ENCODE data around the gene MPPED1.

Gene MPPED1

GRCh38 chr22:43500792-43501785 is 89.3 kb downstream of the MPPED1 start:
- no peak for DNase-seq (ENCODE audit: insufficient read length, low spot score)
- FAIRE-seq, result no peak
- no peak for TF ChIP-seq CTCF (IDR thresholded peaks at IDR 0.05; ENCODE audit: insufficient read depth, missing control alignments)

- FAIRE-seq, result no peak
Measured at GRCh38 chr22:43501878-43502277, 90.1 kb downstream of the MPPED1 start.

GRCh38 chr22:43502306-43502874 is 90.6 kb downstream of the MPPED1 start:
- no peak for TF ChIP-seq CTCF (IDR thresholded peaks at IDR 0.05; ENCODE audit: insufficient read depth, missing control alignments)
- FAIRE-seq (no peak), DNase-seq (ENCODE audit: insufficient read length, low spot score) (no peak)

More at GRCh38 chr22:43501878-43502277, 90.1 kb downstream of the MPPED1 start:
- TF ChIP-seq CTCF (IDR thresholded peaks at IDR 0.05; ENCODE audit: insufficient read depth, missing control alignments), result no peak
- DNase-seq (ENCODE audit: insufficient read length, low spot score), result no peak

- no peak for FAIRE-seq
- no peak for TF ChIP-seq CTCF (IDR thresholded peaks at IDR 0.05; ENCODE audit: insufficient read depth, missing control alignments)
- DNase-seq (ENCODE audit: insufficient read length, low spot score), result no peak
Measured at GRCh38 chr22:43504068-43504467, 92.3 kb downstream of the MPPED1 start.

GRCh38 chr22:43504666-43505261 is 93.0 kb downstream of the MPPED1 start:
- no peak for DNase-seq (ENCODE audit: insufficient read length, low spot score)
- no peak for TF ChIP-seq CTCF (IDR thresholded peaks at IDR 0.05; ENCODE audit: insufficient read depth, missing control alignments)
- no peak for FAIRE-seq

GRCh38 chr22:43505423-43505822 is 93.6 kb downstream of the MPPED1 start:
- TF ChIP-seq CTCF (IDR thresholded peaks at IDR 0.05; ENCODE audit: insufficient read depth, missing control alignments), result no peak
- DNase-seq (ENCODE audit: insufficient read length, low spot score) (no peak), FAIRE-seq (no peak)

Measured in D721Med (cell line).